NCI-H2081 treated with DMSO at 0.1 percent for 48 hours (cell line): ENCODE results near the gene CPNE2.
"Not testable (repeated sequence)": the region's sequence is repeated elsewhere in the genome, so short reads cannot be mapped to it uniquely, and the experiment has no call there.

Source experiments
- DNase-seq: peaks from one replicate; lab custom pipeline; 2025; lab: John Stamatoyannopoulos, UW

The CPNE2 gene

GRCh38 chr16:57091975-57092785 lies at the start of gene CPNE2:
TSS of gene CPNE2 (plus strand) at chr16:57092583. CDS start at chr16:57110743, 18,160 bp downstream.
- no peak for DNase-seq

- DNase-seq = no peak
Observed at GRCh38 chr16:57043248-57043647, 49.1 kb upstream of the CPNE2 start.

- no peak for DNase-seq
Observed at GRCh38 chr16:57044931-57045693, 47.3 kb upstream of the CPNE2 start.

- DNase-seq = no peak
Observed at GRCh38 chr16:57045694-57046381, 46.5 kb upstream of the CPNE2 start.

GRCh38 chr16:57048095-57048494 lies 44.3 kb upstream of the CPNE2 start:
- DNase-seq = no peak

GRCh38 chr16:57049678-57050077 lies 42.7 kb upstream of the CPNE2 start:
- DNase-seq = no peak

GRCh38 chr16:57051696-57052228 lies 40.6 kb upstream of the CPNE2 start:
- no peak for DNase-seq

GRCh38 chr16:57053206-57053605 lies 39.2 kb upstream of the CPNE2 start:
- no peak for DNase-seq

GRCh38 chr16:57054338-57054737 lies 38.0 kb upstream of the CPNE2 start:
- no peak for DNase-seq

- no peak for DNase-seq
Observed at GRCh38 chr16:57054771-57055170, 37.6 kb upstream of the CPNE2 start.

- DNase-seq = no peak
Observed at GRCh38 chr16:57055671-57056070, 36.7 kb upstream of the CPNE2 start.

- no peak for DNase-seq
Observed at GRCh38 chr16:57058291-57058861, 34.0 kb upstream of the CPNE2 start.

GRCh38 chr16:57060323-57061083 lies 31.9 kb upstream of the CPNE2 start:
- DNase-seq = no peak

GRCh38 chr16:57061084-57061905 lies 31.1 kb upstream of the CPNE2 start:
- no peak for DNase-seq

- DNase-seq = no peak
Observed at GRCh38 chr16:57062329-57062728, 30.1 kb upstream of the CPNE2 start.

GRCh38 chr16:57063189-57063588 lies 29.2 kb upstream of the CPNE2 start:
- DNase-seq = not testable (repeated sequence)

- DNase-seq = no peak
Observed at GRCh38 chr16:57064995-57065394, 27.4 kb upstream of the CPNE2 start.

GRCh38 chr16:57066625-57067024 lies 25.8 kb upstream of the CPNE2 start:
- DNase-seq = no peak

- no peak for DNase-seq
Observed at GRCh38 chr16:57067347-57067746, 25.0 kb upstream of the CPNE2 start.

- DNase-seq = no peak
Observed at GRCh38 chr16:57069053-57069452, 23.3 kb upstream of the CPNE2 start.
